GDM1 (cell line): Measurements from ENCODE around the gene CHKA.

ENCODE experiments used
- DNase-seq: peaks from one replicate; lab custom pipeline; 2025; lab: John Stamatoyannopoulos, UW

Gene CHKA

GRCh38 chr11:68044145-68044813 is 76.9 kb downstream of the CHKA start:
- no peak for DNase-seq

GRCh38 chr11:68043349-68044144 is 77.6 kb downstream of the CHKA start:
- DNase-seq: no peak

- no peak for DNase-seq
Measured at GRCh38 chr11:68043029-68043348, 78.2 kb downstream of the CHKA start.

GRCh38 chr11:68042219-68043028 is 78.8 kb downstream of the CHKA start:
- DNase-seq: no peak

GRCh38 chr11:68041617-68042218 is 79.5 kb downstream of the CHKA start:
- no peak for DNase-seq

- DNase-seq: no peak
Measured at GRCh38 chr11:68040957-68041591, 80.1 kb downstream of the CHKA start.

- peak; percentile 52 for DNase-seq
Measured at GRCh38 chr11:68040101-68040956, 80.9 kb downstream of the CHKA start.

- no peak for DNase-seq
Measured at GRCh38 chr11:68039526-68040086, 81.6 kb downstream of the CHKA start.

- DNase-seq: no peak
Measured at GRCh38 chr11:68038718-68039525, 82.3 kb downstream of the CHKA start, which contains the start of gene TCIRG1. TCIRG1 (plus strand) TSS chr11:68039025; CDS start chr11:68041272, 2,247 bp downstream.

GRCh38 chr11:68038226-68038717 is 82.9 kb downstream of the CHKA start:
- no peak for DNase-seq

- DNase-seq: no peak
Measured at GRCh38 chr11:68037411-68038225, 83.6 kb downstream of the CHKA start.

GRCh38 chr11:68036717-68037239 is 84.4 kb downstream of the CHKA start:
- no peak for DNase-seq

- no peak for DNase-seq
Measured at GRCh38 chr11:68036141-68036716, 85.0 kb downstream of the CHKA start.

- DNase-seq: no peak
Measured at GRCh38 chr11:68035266-68035876, 85.8 kb downstream of the CHKA start.

GRCh38 chr11:68033708-68034045 is 87.5 kb downstream of the CHKA start:
- no peak for DNase-seq

GRCh38 chr11:68032997-68033707 is 88.0 kb downstream of the CHKA start:
- no peak for DNase-seq

- no peak for DNase-seq
Measured at GRCh38 chr11:68032003-68032402, 89.2 kb downstream of the CHKA start.
